HG03103 (cell line): ENCODE measurements around the gene FAM163B.

Experiments
- ATAC-seq: cut with Tn5 transposase; IDR thresholded peaks from one replicate; pipeline ENCODE4 v1.9.1; 2021; ENCODE audit warnings: low read depth; ENCODE audit not compliant: unreplicated experiment

Gene FAM163B

GRCh38 chr9:133609311-133610098 lies at the start of gene FAM163B:
Gene FAM163B (minus strand): TSS chr9:133609389. CDS start chr9:133580223, 29,166 bp downstream.
- no peak for ATAC-seq

GRCh38 chr9:133657120-133657661 lies 48.0 kb upstream of the FAM163B start:
- ATAC-seq: no peak

DNA sequence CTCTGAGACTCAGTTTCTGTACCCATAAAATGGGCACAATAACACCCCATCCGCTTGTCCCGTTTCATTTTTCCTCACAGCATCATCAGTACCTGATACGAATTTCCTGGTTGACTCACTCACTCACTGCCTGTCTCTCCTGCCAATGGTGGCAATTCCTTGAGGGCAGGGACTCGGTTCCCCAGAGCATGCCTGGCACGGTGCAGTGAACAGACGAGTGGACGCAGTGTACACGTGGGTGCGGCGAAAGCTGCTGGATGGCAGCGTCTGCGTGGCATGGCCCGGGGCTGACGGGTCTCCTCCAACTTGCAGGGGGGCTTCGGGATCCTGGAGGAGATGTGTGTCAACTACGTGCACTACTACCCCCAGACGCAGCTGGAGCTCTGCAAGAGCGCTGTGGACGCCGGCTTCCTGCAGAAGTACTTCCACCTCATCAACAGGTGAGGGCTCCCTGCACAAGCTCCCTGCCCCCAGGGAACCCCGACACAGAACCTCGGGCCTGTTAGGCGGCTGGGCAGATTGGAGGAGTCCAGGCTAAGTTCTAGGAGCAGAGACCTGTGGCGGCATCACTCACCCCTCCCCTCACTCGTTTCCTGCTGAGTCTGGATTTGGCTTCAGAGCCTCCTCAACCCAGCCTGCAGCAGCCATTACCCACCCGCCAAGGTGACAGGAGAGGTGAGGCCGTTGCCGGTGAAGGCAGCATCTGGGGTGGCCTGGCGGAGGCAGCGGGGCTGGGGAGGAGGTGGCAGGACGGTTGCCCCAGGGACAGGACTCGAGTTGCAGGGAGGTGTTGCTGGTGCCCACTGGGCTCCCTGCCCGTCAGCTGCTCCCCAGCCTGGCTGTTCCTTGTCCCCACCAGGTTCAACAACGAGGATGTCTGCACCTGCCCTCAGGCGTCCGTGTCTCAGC lies 47.3 kb upstream of the FAM163B start:
- no peak for ATAC-seq

- ATAC-seq: no peak
Observed at GRCh38 chr9:133655701-133656100, 46.5 kb upstream of the FAM163B start.

- ATAC-seq: no peak
Observed at GRCh38 chr9:133654736-133655657, 45.8 kb upstream of the FAM163B start.

DNA sequence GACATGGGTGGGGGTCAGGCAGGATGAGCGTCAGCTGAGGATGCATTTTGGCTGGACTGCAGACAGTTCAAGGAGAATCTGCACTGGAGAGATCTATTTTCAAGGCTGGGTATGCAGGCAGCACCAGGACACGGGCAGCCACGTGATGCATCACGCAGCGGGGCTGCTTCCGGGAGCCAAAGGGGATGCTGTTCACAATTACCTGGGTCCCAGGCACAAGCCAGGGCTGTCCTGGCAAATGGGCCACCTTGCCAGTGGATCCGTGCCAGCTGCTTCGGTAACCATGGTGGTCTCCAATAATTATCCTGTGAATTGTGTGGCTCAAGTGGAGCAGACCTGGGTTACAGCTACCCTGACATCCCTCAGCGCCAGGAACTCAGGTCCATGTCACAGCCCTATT lies 44.4 kb upstream of the FAM163B start:
- ATAC-seq: no peak

DNA sequence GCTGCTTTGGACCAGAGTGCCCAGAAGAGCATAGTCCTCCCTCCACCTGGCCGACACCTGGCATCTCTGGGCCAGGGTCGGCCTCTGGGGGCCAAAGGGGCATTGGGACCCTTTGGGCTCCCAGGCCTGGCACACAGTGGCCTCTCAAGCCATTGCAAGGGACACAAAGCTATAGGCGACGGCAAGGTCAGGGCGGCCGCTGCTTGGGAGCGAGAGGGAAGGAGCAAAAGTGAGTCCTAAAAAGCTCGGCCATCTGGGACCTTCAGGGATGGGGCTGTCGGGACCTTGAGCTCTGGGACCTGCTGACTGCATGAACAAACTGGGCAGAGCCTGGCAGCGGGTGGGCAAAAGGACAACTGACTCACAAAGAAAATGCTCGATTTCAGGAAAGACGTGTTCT lies 40.8 kb upstream of the FAM163B start:
- no peak for ATAC-seq

- no peak for ATAC-seq
Observed at GRCh38 chr9:133649194-133649593, 40.0 kb upstream of the FAM163B start.

DNA sequence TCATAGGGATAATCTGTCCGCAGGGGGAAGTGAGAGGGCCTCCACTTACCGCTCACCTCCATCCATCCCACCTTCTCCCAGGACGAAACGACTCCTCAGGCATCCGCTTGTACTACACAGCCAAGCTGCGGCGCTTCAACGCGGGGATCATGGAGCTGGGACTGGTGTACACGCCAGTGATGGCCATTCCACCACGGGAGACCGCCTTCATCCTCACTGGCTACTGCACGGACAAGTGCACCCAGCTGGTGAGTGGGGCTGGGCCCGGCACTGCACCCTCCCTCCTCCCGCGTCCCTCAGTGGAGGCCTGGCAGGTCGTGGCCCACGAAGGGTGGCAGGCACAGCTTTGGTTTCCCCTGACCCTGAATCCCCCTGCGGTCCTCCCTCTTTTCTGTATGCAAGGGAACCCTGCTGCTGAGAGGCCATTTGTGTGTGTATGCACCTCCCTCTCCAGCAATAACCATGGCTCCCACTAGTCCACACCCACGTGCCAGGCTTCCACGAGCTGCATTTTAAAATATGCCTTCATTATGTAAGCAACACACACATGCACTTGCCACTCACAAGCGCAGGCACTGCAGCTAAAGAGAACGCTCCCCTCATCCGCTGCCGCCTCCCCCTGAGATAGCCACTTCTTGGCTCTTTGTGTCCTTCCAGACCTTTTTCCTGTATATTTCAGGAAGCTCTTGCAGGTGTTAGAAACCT lies 38.7 kb upstream of the FAM163B start:
- ATAC-seq: no peak

GRCh38 chr9:133647148-133647547 lies 38.0 kb upstream of the FAM163B start:
- no peak for ATAC-seq

- ATAC-seq: no peak
Observed at GRCh38 chr9:133645021-133645765, 36.0 kb upstream of the FAM163B start.

GRCh38 chr9:133643978-133644760 lies 35.0 kb upstream of the FAM163B start:
- ATAC-seq: no peak

GRCh38 chr9:133643362-133643755 lies 34.2 kb upstream of the FAM163B start:
- ATAC-seq: no peak

GRCh38 chr9:133642708-133643361 lies 33.6 kb upstream of the FAM163B start:
- ATAC-seq: no peak

DNA sequence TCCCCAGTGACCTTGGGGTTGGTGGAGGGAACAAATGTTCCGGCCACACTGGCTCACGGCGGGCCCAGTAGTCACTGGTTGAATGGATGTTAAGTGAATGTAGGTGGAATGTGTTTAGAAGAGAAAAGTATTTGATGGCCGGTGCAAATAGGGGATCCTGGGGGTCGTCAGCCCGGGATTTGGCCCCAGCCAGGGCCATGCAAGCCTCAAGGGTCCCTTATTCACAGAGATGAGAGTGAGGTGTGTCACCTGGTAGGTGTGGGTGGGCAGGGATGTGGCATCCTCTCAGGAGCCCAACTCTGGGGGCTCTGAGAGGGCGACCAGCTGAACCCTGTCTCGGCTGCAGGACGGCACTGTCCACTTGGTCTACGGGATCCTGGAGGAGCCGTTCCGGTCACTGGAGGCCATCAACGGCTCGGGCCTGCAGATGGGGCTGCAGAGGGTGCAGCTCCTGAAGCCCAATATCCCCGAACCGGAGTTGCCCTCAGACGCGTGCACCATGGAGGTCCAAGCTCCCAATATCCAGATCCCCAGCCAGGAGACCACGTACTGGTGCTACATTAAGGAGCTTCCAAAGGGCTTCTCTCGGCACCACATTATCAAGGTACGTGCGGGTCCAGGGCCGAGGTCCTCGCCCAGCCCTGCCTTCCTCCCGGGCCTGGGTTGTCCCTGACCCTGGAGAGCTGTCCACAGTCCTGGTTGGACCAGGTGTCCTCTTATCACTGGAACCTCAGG lies 32.8 kb upstream of the FAM163B start:
- no peak for ATAC-seq

DNA sequence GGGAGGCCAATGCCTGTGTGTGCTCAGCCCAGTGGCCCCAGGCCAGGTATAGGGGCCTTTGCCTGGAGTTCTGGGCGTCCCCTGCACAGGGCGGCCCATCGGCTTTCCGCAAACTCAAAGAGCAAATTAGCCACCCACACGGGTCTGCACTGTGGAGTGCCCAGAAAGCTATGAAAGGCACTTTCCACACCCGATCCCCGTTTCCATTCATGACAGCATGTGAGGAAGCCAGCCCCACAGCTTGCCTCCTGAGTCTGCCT lies 32.1 kb upstream of the FAM163B start:
- ATAC-seq: no peak
